HEK293 (cell line): ENCODE data around the gene BCAT1.
A peak's percentile ranks its signal among the peaks of the same experiment; 100 is the strongest.

Source experiments
- CTCF ChIA-PET: fragments of 350-600 bp; formaldehyde crosslinking; extraction: SDS; loops from one replicate; lab custom pipeline; 2021; ENCODE audit warnings: antibody characterized with exemption; lab: Yijun Ruan, JAX
- POLR2A ChIA-PET: fragments of 300-600 bp; formaldehyde crosslinking; extraction: SDS; loops from one replicate; lab custom pipeline; 2020; ENCODE audit warnings: antibody characterized with exemption, inconsistent platforms; lab: Yijun Ruan, JAX
- H3K27ac ChIP-seq: fragments of 200-500 bp; sonication (Bioruptor generic); 2 replicates; pipeline ENCODE4 v1.5.1; 2014; ENCODE audit warnings: low read depth, low read length, control low read depth, inconsistent platforms; ENCODE audit errors: extremely low read depth
- H3K36me3 ChIP-seq, 2 experiments: fragments of 200-500 bp in 1 of 2; sonication (Bioruptor generic) in 1 of 2; 1 replicate in 1 of 2; 2 replicates in 1 of 2; pipeline ENCODE4 v1.5.1; 2014 to 2017; ENCODE audit warnings: inconsistent platforms in 2 of 2, low read length in 2 of 2; ENCODE audit not compliant: control insufficient read depth in 2 of 2, insufficient read depth in 1 of 2
- H3K4me1 ChIP-seq: fragments of 200-500 bp; sonication (Bioruptor generic); 2 replicates; pipeline ENCODE4 v1.5.1; 2014; ENCODE audit warnings: mild to moderate bottlenecking, low read length, inconsistent platforms; ENCODE audit not compliant: control insufficient read depth, insufficient read depth
- H3K4me3 ChIP-seq: 2 replicates; pipeline ENCODE4 v1.5.1; 2011; ENCODE audit warnings: low read depth, mild to moderate bottlenecking, control low read depth, low read length, moderate library complexity
- H3K9me3 ChIP-seq: fragments of 200-500 bp; sonication (Bioruptor generic); 2 replicates; pipeline ENCODE4 v1.5.1; 2014; ENCODE audit warnings: low read depth, low read length, inconsistent platforms; ENCODE audit not compliant: control insufficient read depth, insufficient read depth
- IKZF3 ChIP-seq: fragments of 450-650 bp; IDR thresholded peaks from 2 replicates; pipeline ENCODE4 v1.5.0; 2018; ENCODE audit warnings: missing biosample characterization, mild to moderate bottlenecking, missing genetic modification characterization, moderate library complexity
- KLF10 ChIP-seq: fragments of 450-650 bp; IDR thresholded peaks from 2 replicates; pipeline ENCODE4 v1.5.1; 2018; ENCODE audit warnings: missing biosample characterization, mild to moderate bottlenecking, missing genetic modification characterization
- RBAK ChIP-seq: fragments of 450-650 bp; formaldehyde crosslinking; IDR thresholded peaks from 2 replicates; pipeline ENCODE4 v1.5.1; 2016; ENCODE audit warnings: missing biosample characterization, missing genetic modification characterization
- REPIN1 ChIP-seq: fragments of 450-650 bp; formaldehyde crosslinking; IDR thresholded peaks from 2 replicates; pipeline ENCODE4 v1.5.1; 2017; ENCODE audit warnings: missing biosample characterization, missing genetic modification characterization, low read depth
- SALL2 ChIP-seq: fragments of 450-650 bp; formaldehyde crosslinking; IDR thresholded peaks from 2 replicates; pipeline ENCODE4 v1.5.0; 2017; ENCODE audit warnings: missing biosample characterization, mild to moderate bottlenecking, missing genetic modification characterization, borderline replicate concordance
- SETDB1 ChIP-seq: IDR thresholded peaks from one replicate; pipeline ENCODE4 v1.6.1; 2017; ENCODE audit warnings: mild to moderate bottlenecking, low read length, moderate library complexity, mixed read lengths; ENCODE audit not compliant: insufficient read length
- SP7 ChIP-seq: fragments of 450-650 bp; formaldehyde crosslinking; IDR thresholded peaks from 2 replicates; pipeline ENCODE4 v1.5.1; 2016; ENCODE audit warnings: missing biosample characterization, missing genetic modification characterization
- TRIM28 ChIP-seq: IDR thresholded peaks from 2 replicates; pipeline ENCODE4 v1.6.1; 2011; ENCODE audit warnings: low read length, control low read depth, borderline replicate concordance
- ZBTB21 ChIP-seq: fragments of 450-650 bp; formaldehyde crosslinking; IDR thresholded peaks from 2 replicates; pipeline ENCODE4 v1.5.1; 2017; ENCODE audit warnings: missing biosample characterization, missing genetic modification characterization
- ZNF146 ChIP-seq: fragments of 450-650 bp; formaldehyde crosslinking; IDR thresholded peaks from 2 replicates; pipeline ENCODE4 v1.5.1; 2016; ENCODE audit warnings: missing biosample characterization, missing genetic modification characterization
- ZNF19 ChIP-seq: fragments of 450-650 bp; formaldehyde crosslinking; IDR thresholded peaks from 2 replicates; pipeline ENCODE4; 2016; ENCODE audit warnings: missing biosample characterization, missing genetic modification characterization, low read depth
- ZNF223 ChIP-seq: fragments of 450-650 bp; formaldehyde crosslinking; IDR thresholded peaks from 2 replicates; pipeline ENCODE4 v1.5.1; 2016; ENCODE audit warnings: missing biosample characterization, missing genetic modification characterization
- ZNF239 ChIP-seq: fragments of 450-650 bp; formaldehyde crosslinking; IDR thresholded peaks from 2 replicates; pipeline ENCODE4 v1.5.1; 2016; ENCODE audit warnings: missing biosample characterization, missing genetic modification characterization
- ZNF248 ChIP-seq: fragments of 450-650 bp; formaldehyde crosslinking; IDR thresholded peaks from 2 replicates; pipeline ENCODE4 v1.5.1; 2017; ENCODE audit warnings: missing biosample characterization, missing genetic modification characterization
- ZNF354C ChIP-seq: fragments of 450-650 bp; formaldehyde crosslinking; IDR thresholded peaks from 2 replicates; pipeline ENCODE4 v1.5.1; 2016; ENCODE audit warnings: missing biosample characterization, missing genetic modification characterization, low read depth, borderline replicate concordance
- ZNF449 ChIP-seq: fragments of 450-650 bp; formaldehyde crosslinking; IDR thresholded peaks from 2 replicates; pipeline ENCODE4 v1.5.1; 2017; ENCODE audit warnings: missing biosample characterization, mild to moderate bottlenecking, missing genetic modification characterization, moderate library complexity
- ZNF521 ChIP-seq: fragments of 450-650 bp; formaldehyde crosslinking; IDR thresholded peaks from 2 replicates; pipeline ENCODE4 v1.5.1; 2017; ENCODE audit warnings: missing biosample characterization, mild to moderate bottlenecking, missing genetic modification characterization
- ZNF530 ChIP-seq: fragments of 450-650 bp; formaldehyde crosslinking; IDR thresholded peaks from 2 replicates; pipeline ENCODE4 v1.5.1; 2016; ENCODE audit warnings: low read depth, missing biosample characterization, missing genetic modification characterization
- ZNF626 ChIP-seq: fragments of 450-650 bp; sonication (Bioruptor Pico); formaldehyde crosslinking; IDR thresholded peaks from 2 replicates; pipeline ENCODE4 v1.5.1; 2018; ENCODE audit warnings: missing biosample characterization, missing genetic modification characterization, inconsistent platforms
- ZNF654 ChIP-seq: fragments of 450-650 bp; formaldehyde crosslinking; IDR thresholded peaks from 2 replicates; pipeline ENCODE4 v1.5.1; 2016; ENCODE audit warnings: low read depth, missing biosample characterization, missing genetic modification characterization
- ZNF747 ChIP-seq: fragments of 450-650 bp; formaldehyde crosslinking; IDR thresholded peaks from 2 replicates; pipeline ENCODE4 v1.5.1; 2016; ENCODE audit warnings: missing biosample characterization, missing genetic modification characterization
- ZNF791 ChIP-seq: fragments of 450-650 bp; formaldehyde crosslinking; IDR thresholded peaks from 2 replicates; pipeline ENCODE4 v1.5.1; 2016; ENCODE audit warnings: missing biosample characterization, missing genetic modification characterization
- ZSCAN5A ChIP-seq: fragments of 450-650 bp; formaldehyde crosslinking; IDR thresholded peaks from 2 replicates; pipeline ENCODE4 v1.5.1; 2016; ENCODE audit warnings: missing biosample characterization, missing genetic modification characterization
- TF ChIP-seq, protein P1 (sequence below): fragments of 450-650 bp; formaldehyde crosslinking; IDR thresholded peaks from 2 replicates; pipeline ENCODE4 v1.5.1; 2016; ENCODE audit warnings: missing biosample characterization, missing genetic modification characterization
- TF ChIP-seq, protein P2 (sequence below): fragments of 450-650 bp; formaldehyde crosslinking; IDR thresholded peaks from 2 replicates; pipeline ENCODE4 v1.5.1; 2016; ENCODE audit warnings: missing biosample characterization, missing genetic modification characterization
- TF ChIP-seq, protein P3 (sequence below): fragments of 450-650 bp; formaldehyde crosslinking; IDR thresholded peaks from 2 replicates; pipeline ENCODE4 v1.5.1; 2016; ENCODE audit warnings: missing biosample characterization, missing genetic modification characterization
- TF ChIP-seq, protein P4 (sequence below): fragments of 450-650 bp; formaldehyde crosslinking; IDR thresholded peaks from 2 replicates; pipeline ENCODE4 v1.5.1; 2016; ENCODE audit warnings: missing biosample characterization, missing genetic modification characterization

Gene BCAT1

DNA sequence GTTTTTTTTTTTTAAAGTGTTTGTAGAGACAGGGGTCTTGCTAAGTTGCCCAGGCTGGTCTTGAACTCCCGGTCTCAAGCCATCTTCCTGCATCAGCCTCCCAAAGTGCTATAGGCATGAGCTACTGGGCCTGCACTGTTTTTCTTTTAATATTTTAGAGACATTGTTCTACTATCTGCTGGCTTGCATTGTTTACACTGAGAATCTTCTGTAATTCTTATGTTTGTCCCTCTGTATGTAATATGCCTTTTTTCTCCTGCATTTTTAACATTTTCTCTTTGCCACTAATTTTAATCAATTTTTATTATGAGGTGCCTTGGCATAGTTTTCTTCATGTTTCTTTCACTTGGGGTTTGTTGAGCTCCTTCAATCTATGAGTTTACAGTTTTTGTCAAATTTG, 15.4 kb upstream of the BCAT1 start:
- POLR2A ChIA-PET: no interaction called here
- no peaks in the 10 kb centered on the region for H3K36me3 ChIP-seq
- H3K4me1 ChIP-seq: no peaks in the 10 kb centered on the region
- CTCF ChIA-PET: interaction anchor here (0.6 to 1.1 kb wide), 3 partner anchors 180 to 897 kb away, joined by 3 to 10 read pairs (median 3); no protein-coding TSS in a partner anchor
- no peaks in the 10 kb centered on the region for H3K9me3 ChIP-seq
- H3K27ac ChIP-seq: no peak overlapping the region
- no peak overlapping the region for H3K4me3 ChIP-seq
- TF ChIP-seq SETDB1 (peak; percentile 83), ZNF248 (tag by site-specific recombination) (no peak), ZNF791 (tag by site-specific recombination) (peak; percentile 83; the same call in 1 of the 2 replicates)
- TF ChIP-seq, protein P1, sequence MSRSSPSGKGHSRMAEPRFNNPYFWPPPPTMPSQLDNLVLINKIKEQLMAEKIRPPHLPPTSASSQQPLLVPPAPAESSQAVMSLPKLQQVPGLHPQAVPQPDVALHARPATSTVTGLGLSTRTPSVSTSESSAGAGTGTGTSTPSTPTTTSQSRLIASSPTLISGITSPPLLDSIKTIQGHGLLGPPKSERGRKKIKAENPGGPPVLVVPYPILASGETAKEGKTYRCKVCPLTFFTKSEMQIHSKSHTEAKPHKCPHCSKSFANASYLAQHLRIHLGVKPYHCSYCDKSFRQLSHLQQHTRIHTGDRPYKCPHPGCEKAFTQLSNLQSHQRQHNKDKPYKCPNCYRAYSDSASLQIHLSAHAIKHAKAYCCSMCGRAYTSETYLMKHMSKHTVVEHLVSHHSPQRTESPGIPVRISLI (tag by site-specific recombination): peak; percentile 34; the same call in 1 of the 2 replicates
- TF ChIP-seq, all 188 proteins: peak for 3

GRCh38 chr12:24960222-24960855, 11.4 kb upstream of the BCAT1 start:
- CTCF ChIA-PET: interaction anchor here (0.6 to 1.4 kb wide), 2 partner anchors 171 to 809 kb away, joined by 3 to 4 read pairs; no protein-coding TSS in a partner anchor
- no peaks in the 10 kb centered on the region for H3K9me3 ChIP-seq
- no peak overlapping the region for H3K27ac ChIP-seq
- H3K4me1 ChIP-seq: no peaks in the 10 kb centered on the region
- H3K4me3 ChIP-seq: no peak overlapping the region
- POLR2A ChIA-PET: no interaction called here
- no peaks in the 10 kb centered on the region for H3K36me3 ChIP-seq
- TF ChIP-seq TRIM28 (peak; percentile 45; the same call in 1 of the 2 replicates), ZNF223 (tag by site-specific recombination) (no peak), ZSCAN5A (tag by site-specific recombination) (no peak), KLF10 (tag by site-specific recombination) (no peak), REPIN1 (tag by site-specific recombination) (no peak), RBAK (tag by site-specific recombination) (no peak), IKZF3 (tag by site-specific recombination) (no peak), ZNF239 (tag by site-specific recombination) (no peak), ZBTB21 (tag by site-specific recombination) (no peak), SP7 (tag by site-specific recombination) (no peak), ZNF747 (tag by site-specific recombination) (no peak), SALL2 (tag by site-specific recombination) (no peak), ZNF354C (tag by site-specific recombination) (no peak), ZNF521 (no peak), ZNF146 (tag by site-specific recombination) (no peak), ZNF626 (no peak), ZNF530 (tag by site-specific recombination) (no peak), ZNF19 (tag by site-specific recombination) (no peak), ZNF654 (peak; percentile 54), ZNF449 (tag by site-specific recombination) (no peak)
- TF ChIP-seq, protein P2, sequence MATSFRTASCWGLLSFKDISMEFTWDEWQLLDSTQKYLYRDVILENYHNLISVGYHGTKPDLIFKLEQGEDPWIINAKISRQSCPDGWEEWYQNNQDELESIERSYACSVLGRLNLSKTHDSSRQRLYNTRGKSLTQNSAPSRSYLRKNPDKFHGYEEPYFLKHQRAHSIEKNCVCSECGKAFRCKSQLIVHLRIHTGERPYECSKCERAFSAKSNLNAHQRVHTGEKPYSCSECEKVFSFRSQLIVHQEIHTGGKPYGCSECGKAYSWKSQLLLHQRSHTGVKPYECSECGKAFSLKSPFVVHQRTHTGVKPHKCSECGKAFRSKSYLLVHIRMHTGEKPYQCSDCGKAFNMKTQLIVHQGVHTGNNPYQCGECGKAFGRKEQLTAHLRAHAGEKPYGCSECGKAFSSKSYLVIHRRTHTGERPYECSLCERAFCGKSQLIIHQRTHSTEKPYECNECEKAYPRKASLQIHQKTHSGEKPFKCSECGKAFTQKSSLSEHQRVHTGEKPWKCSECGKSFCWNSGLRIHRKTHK: no peak
- TF ChIP-seq, protein P3, sequence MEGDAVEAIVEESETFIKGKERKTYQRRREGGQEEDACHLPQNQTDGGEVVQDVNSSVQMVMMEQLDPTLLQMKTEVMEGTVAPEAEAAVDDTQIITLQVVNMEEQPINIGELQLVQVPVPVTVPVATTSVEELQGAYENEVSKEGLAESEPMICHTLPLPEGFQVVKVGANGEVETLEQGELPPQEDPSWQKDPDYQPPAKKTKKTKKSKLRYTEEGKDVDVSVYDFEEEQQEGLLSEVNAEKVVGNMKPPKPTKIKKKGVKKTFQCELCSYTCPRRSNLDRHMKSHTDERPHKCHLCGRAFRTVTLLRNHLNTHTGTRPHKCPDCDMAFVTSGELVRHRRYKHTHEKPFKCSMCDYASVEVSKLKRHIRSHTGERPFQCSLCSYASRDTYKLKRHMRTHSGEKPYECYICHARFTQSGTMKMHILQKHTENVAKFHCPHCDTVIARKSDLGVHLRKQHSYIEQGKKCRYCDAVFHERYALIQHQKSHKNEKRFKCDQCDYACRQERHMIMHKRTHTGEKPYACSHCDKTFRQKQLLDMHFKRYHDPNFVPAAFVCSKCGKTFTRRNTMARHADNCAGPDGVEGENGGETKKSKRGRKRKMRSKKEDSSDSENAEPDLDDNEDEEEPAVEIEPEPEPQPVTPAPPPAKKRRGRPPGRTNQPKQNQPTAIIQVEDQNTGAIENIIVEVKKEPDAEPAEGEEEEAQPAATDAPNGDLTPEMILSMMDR (tag by site-specific recombination): peak; percentile 37
- TF ChIP-seq, protein P4, sequence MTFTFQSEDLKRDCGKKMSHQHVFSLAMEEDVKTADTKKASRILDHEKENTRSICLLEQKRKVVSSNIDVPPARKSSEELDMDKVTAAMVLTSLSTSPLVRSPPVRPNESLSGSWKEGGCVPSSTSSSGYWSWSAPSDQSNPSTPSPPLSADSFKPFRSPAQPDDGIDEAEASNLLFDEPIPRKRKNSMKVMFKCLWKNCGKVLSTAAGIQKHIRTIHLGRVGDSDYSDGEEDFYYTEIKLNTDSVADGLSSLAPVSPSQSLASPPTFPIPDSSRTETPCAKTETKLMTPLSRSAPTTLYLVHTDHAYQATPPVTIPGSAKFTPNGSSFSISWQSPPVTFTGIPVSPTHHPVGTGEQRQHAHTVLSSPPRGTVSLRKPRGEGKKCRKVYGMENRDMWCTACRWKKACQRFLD (tag by site-specific recombination): no peak
